Thyroid gland (tissue), 4 donors: ENCODE measurements around the gene ABCC4.

Experiments
- POLR2A ChIP-seq, 2 donors: fragments of 450-650 bp; IDR thresholded peaks; one replicate each; pipeline ENCODE4 v1.6.1; 2017; ENCODE audit warnings: antibody characterized with exemption in 2 of 2, mild to moderate bottlenecking in 2 of 2, moderate library complexity in 1 of 2
- TF ChIP-seq, protein P1 (sequence below), 6 experiments: fragments of 200-600 bp in 3 of 6; fragments of 450-650 bp in 3 of 6; sonication (generic) in 3 of 6; IDR thresholded peaks; one replicate each; pipeline ENCODE4 v1.5.1; 2016 to 2019; ENCODE audit warnings: antibody characterized with exemption in 6 of 6, mild to moderate bottlenecking in 2 of 6, inconsistent platforms in 1 of 6, moderate library complexity in 1 of 6

DNA sequence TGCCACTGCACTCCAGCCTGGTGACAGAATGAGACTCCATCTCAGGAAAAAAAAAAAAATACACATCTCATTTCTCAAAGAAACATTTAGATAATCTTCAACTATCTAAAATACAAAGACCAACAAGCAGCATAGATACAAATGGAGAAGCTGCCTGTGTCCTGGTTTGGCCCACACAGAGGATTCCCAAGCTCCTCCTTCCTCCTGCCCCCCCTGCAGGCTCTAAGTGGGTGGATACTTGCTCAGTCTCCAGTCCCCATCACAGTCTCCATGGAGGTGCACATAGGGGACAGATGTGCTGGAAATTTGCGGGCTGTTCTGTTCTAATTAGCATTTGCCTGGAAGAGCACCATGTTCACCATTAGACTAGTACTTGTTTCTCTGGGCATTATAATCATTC, 59.9 kb downstream of the ABCC4 start:
- TF ChIP-seq, protein P1, sequence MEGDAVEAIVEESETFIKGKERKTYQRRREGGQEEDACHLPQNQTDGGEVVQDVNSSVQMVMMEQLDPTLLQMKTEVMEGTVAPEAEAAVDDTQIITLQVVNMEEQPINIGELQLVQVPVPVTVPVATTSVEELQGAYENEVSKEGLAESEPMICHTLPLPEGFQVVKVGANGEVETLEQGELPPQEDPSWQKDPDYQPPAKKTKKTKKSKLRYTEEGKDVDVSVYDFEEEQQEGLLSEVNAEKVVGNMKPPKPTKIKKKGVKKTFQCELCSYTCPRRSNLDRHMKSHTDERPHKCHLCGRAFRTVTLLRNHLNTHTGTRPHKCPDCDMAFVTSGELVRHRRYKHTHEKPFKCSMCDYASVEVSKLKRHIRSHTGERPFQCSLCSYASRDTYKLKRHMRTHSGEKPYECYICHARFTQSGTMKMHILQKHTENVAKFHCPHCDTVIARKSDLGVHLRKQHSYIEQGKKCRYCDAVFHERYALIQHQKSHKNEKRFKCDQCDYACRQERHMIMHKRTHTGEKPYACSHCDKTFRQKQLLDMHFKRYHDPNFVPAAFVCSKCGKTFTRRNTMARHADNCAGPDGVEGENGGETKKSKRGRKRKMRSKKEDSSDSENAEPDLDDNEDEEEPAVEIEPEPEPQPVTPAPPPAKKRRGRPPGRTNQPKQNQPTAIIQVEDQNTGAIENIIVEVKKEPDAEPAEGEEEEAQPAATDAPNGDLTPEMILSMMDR (IDR thresholded peaks at IDR 0.05): no peak
- TF ChIP-seq POLR2A (IDR thresholded peaks at IDR 0.05): no peak
